GM12878 (cell line): ENCODE measurements around the gene AKAP17A. TPM values are rescaled to one million over a fixed set of nuclear protein-coding genes. Genes with fewer than 3 reads are reported as not detected.

Source experiments
- ATAC-seq: fragments of 200-7000 bp; cut with Tn5 transposase; 3 replicates; pipeline ENCODE4 v1.9.1; 2020; ENCODE audit warnings: mild to moderate bottlenecking, moderate library complexity
- BruUV-seq: library from RNA; stranded (reverse); fragments of 400-500 nt; replicated peaks from 2 replicates; lab custom pipeline; 2021; lab: Mats Ljungman, UMichigan
- CTCF ChIA-PET: fragments of 300-600 bp; sonication (Branson Sonifier 250); formaldehyde crosslinking; extraction: SDS; loops from one replicate; lab custom pipeline; 2021; ENCODE audit warnings: inconsistent platforms; lab: Yijun Ruan, JAX
- POLR2A ChIA-PET: fragments of 350-600 bp; formaldehyde crosslinking; extraction: SDS; loops from one replicate; lab custom pipeline; 2021; ENCODE audit warnings: inconsistent platforms; lab: Charles Lee
- RAD21 ChIA-PET: fragments of 300-600 bp; sonication (Branson Sonifier 250); formaldehyde crosslinking; loops from one replicate; lab custom pipeline; 2023; ENCODE audit warnings: antibody characterized with exemption; ENCODE audit not compliant: unreplicated experiment; lab: Charles Lee
- SMC1A ChIA-PET: fragments of 300-600 bp; sonication (Branson Sonifier 250); formaldehyde crosslinking; loops from one replicate; lab custom pipeline; 2023; ENCODE audit not compliant: unreplicated experiment, uncharacterized antibody; lab: Charles Lee
- DNase-seq: peaks from one replicate; pipeline ENCODE4 v3.0.0-alpha.2; 2011; ENCODE audit warnings: low read depth, low spot score
- FAIRE-seq: peaks from 3 replicates; lab custom pipeline; 2011; peaks lifted over from hg19 to GRCh38; lab: Jason Lieb, UNC
- H2AFZ ChIP-seq: 2 replicates; pipeline ENCODE4 v1.6.0; 2011; ENCODE audit warnings: low read depth, low read length, control low read depth; ENCODE audit not compliant: control insufficient read depth
- H3K27ac ChIP-seq: 2 replicates; pipeline ENCODE4 v1.5.1; 2011; ENCODE audit warnings: control low read depth; ENCODE audit not compliant: control insufficient read depth, insufficient read depth
- H3K27me3 ChIP-seq, 2 experiments: replicated peaks in 1 of 2; 2 replicates each; pipeline versions ENCODE4 v1.6.0 to v1.6.1; 2011; ENCODE audit warnings: low read length in 1 of 2; ENCODE audit not compliant: control insufficient read depth in 2 of 2, insufficient read depth in 2 of 2
- H3K36me3 ChIP-seq, 2 experiments: 2 replicates each; pipeline ENCODE4 v1.5.1; 2011; ENCODE audit warnings: low read length in 1 of 2; ENCODE audit not compliant: control insufficient read depth in 2 of 2, insufficient read depth in 2 of 2
- H3K4me1 ChIP-seq: 2 replicates; pipeline ENCODE4 v1.6.1; 2011; ENCODE audit warnings: mild to moderate bottlenecking, low read length, moderate library complexity, mixed read lengths; ENCODE audit not compliant: control insufficient read depth, insufficient read depth
- H3K4me2 ChIP-seq: 2 replicates; pipeline ENCODE4 v1.6.0; 2011; ENCODE audit warnings: control low read depth; ENCODE audit not compliant: control insufficient read depth, insufficient read depth
- H3K4me3 ChIP-seq: fragments of 200-600 bp; sonication (generic); 2 replicates; pipeline ENCODE4 v1.5.1; 2016
- H3K79me2 ChIP-seq: 2 replicates; pipeline ENCODE4 v1.6.0; 2011; ENCODE audit warnings: low read length; ENCODE audit not compliant: control insufficient read depth, insufficient read depth
- H3K9ac ChIP-seq: 2 replicates; pipeline ENCODE4 v1.8.0; 2011; ENCODE audit warnings: low read length, control low read depth, mixed read lengths; ENCODE audit not compliant: control insufficient read depth, insufficient read depth
- H3K9me3 ChIP-seq: replicated peaks from 3 replicates; pipeline ENCODE4 v1.5.1; 2011; ENCODE audit warnings: mild to moderate bottlenecking, low read length; ENCODE audit not compliant: control insufficient read depth, insufficient read depth
- H4K20me1 ChIP-seq: 2 replicates; pipeline ENCODE4 v1.6.0; 2011; ENCODE audit not compliant: control insufficient read depth, insufficient read depth
- IRF4 ChIP-seq: IDR thresholded peaks from 2 replicates; pipeline ENCODE4 v1.6.1; 2011; ENCODE audit warnings: low read depth, low read length
- MEF2A ChIP-seq: IDR thresholded peaks from 2 replicates; pipeline ENCODE4 v1.6.1; 2011; ENCODE audit warnings: low read depth, mild to moderate bottlenecking, low read length, moderate library complexity; ENCODE audit not compliant: insufficient read depth
- NRF1 ChIP-seq: conservative IDR thresholded peaks from 2 replicates; pipeline ENCODE4 v1.6.1; 2011; ENCODE audit warnings: mild to moderate bottlenecking, low read depth, low read length, improper control_type of control experiment
- POLR2A ChIP-seq: IDR thresholded peaks from 2 replicates; pipeline ENCODE4 v1.6.1; 2011; ENCODE audit warnings: low read depth, mild to moderate bottlenecking, low read length
- SRF ChIP-seq, 2 experiments: IDR thresholded peaks; 2 replicates each; pipeline ENCODE4 v1.6.1; 2011; ENCODE audit warnings: low read depth in 2 of 2, low read length in 2 of 2, mild to moderate bottlenecking in 1 of 2, moderate library complexity in 1 of 2
- TCF3 ChIP-seq: IDR thresholded peaks from 2 replicates; pipeline ENCODE4 v1.6.1; 2012; ENCODE audit warnings: low read depth, mild to moderate bottlenecking, low read length, borderline replicate concordance; ENCODE audit not compliant: insufficient read depth
- WGBS: methylation state at CpG from one replicate; pipeline ENCODE4 v1.1.6; 2016; ENCODE audit warnings: low lambda C conversion rate; ENCODE audit not compliant: insufficient replicate concordance, insufficient coverage; ENCODE audit errors: missing lambda C conversion rate; 5-methylcytosine and 5-hydroxymethylcytosine counted together
- in situ Hi-C: fragments of 300-500 bp; cut with MboI; formaldehyde crosslinking; loops from 9 replicates; pipeline ENCODE4 v1.14.3; 2018; ENCODE audit warnings: mixed read lengths
- intact Hi-C: fragments of 100-400 bp; cut with micrococcal nuclease; formaldehyde crosslinking; loops from one replicate; pipeline ENCODE4 v1.14.2; 2022; ENCODE audit not compliant: unreplicated experiment
- polyA plus RNA-seq, 11 experiments: library from polyadenylated mRNA; depleted of rRNA in 4 of 11; unstranded in 6 of 11; stranded (reverse) in 5 of 11; fragments of >200 nt; fragmentation: Nextera tagmentation in 4 of 11; fragmentation: Illumina TruSeq in 1 of 11; extraction: Ambion mirVana in 4 of 11; extraction: Trizol in 1 of 11; gene quantifications; 1 replicate in 1 of 11; 2 replicates in 10 of 11; pipeline versions ENCODE4 v1.2.1 to v1.2.3, GENCODE V29; 2011 to 2016; ENCODE audit warnings: inconsistent platforms in 2 of 11, missing spikeins in 2 of 11, low read depth in 1 of 11
- total RNA-seq, 4 experiments: library from RNA; depleted of rRNA in 3 of 4; stranded (reverse); fragments of >200 nt in 3 of 4; fragmentation: Illumina TruSeq in 1 of 4; extraction: Trizol in 1 of 4; gene quantifications; 2 replicates each; pipeline versions ENCODE4 v1.2.1 to v1.2.3, GENCODE V29; 2013 to 2021
- TF ChIP-seq, protein P1 (sequence below): fragments of 150-350 bp; IDR thresholded peaks from 2 replicates; pipeline ENCODE4 v1.6.1; 2016; ENCODE audit warnings: low read depth, low read length
- TF ChIP-seq, protein P2 (sequence below): IDR thresholded peaks from 2 replicates; pipeline ENCODE4 v1.6.1; 2012; ENCODE audit warnings: mild to moderate bottlenecking, low read depth, low read length

The AKAP17A gene
- total and polyA plus RNA-seq, 10 of the 15 experiments (the other 5 are each of a cell fraction or from before 2014, with no cell fraction given): 3.0 to 55.8 (median 25.5) TPM

GRCh38 chrX:1600406-1601050 lies 9.1 kb downstream of the AKAP17A start:
- TF ChIP-seq MEF2A (no peak), POLR2A (peak; percentile 43)
- SMC1A ChIA-PET: no interaction called here
- H3K4me1 ChIP-seq: peaks cover 2% of the 10 kb centered on the region; the same call in 1 of the 2 replicates
- POLR2A ChIA-PET: no interaction called here
- no peak overlapping the region for H3K9ac ChIP-seq
- H3K9me3 ChIP-seq: no peaks in the 10 kb centered on the region; the same call in 2 of the 3 replicates
- no peak overlapping the region for H3K4me3 ChIP-seq
- H4K20me1 ChIP-seq: no peaks in the 10 kb centered on the region; the same call in 1 of the 2 replicates
- intact Hi-C loops: no loop called here
- no TSS peak for BruUV-seq
- in situ Hi-C loops: no loop called here
- no peak for DNase-seq
- no peak overlapping the region for H3K4me2 ChIP-seq
- peaks cover 8% of the 10 kb centered on the region for H3K79me2 ChIP-seq
- H3K27ac ChIP-seq: no peak overlapping the region
- H3K27me3 ChIP-seq: no peaks in the 10 kb centered on the region
- RAD21 ChIA-PET: no interaction called here
- H2AFZ ChIP-seq: no peak overlapping the region
- CTCF ChIA-PET: no interaction called here
- FAIRE-seq: no peak
- WGBS: 98% methylated on average over 50 of the region's 52 CpGs
- H3K36me3 ChIP-seq: peaks cover 24 to 63% of the 10 kb centered on the region in 2 experiments
- no peak for ATAC-seq

DNA sequence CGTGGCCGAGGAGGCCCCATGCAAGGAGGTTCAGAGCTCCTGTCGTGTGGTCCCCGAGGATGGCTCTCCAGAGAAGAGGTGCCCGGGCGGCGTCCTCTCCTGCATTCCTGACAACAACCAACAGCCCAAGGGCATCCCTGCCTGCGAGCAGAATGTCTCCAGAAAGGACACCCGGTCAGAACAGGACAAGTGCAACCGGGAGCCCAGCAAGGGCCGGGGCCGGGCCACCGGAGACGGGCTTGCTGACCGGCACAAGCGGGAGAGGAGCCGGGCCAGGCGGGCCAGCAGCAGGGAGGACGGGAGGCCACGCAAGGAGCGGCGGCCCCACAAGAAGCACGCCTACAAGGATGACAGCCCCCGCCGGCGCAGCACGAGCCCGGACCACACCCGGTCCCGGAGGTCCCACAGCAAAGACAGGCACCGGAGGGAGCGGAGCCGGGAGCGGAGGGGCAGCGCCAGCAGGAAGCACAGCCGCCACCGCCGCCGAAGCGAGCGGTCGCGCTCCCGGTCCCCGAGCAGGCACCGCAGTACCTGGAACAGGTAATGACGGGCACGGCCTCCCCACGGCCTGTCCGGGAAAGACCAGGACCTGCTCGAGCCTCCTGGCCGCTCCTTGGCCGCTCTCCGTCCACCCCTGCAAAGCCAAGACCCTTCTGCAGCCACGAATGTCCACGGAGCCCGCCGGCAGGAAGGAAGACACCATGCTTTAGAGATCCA lies 9.8 kb downstream of the AKAP17A start:
- H2AFZ ChIP-seq: no peak overlapping the region
- H3K4me2 ChIP-seq: no peak overlapping the region
- POLR2A ChIA-PET: no interaction called here
- no peaks in the 10 kb centered on the region for H3K27me3 ChIP-seq
- WGBS: 98% methylated on average over 51 of the region's 58 CpGs
- no peak overlapping the region for H3K9ac ChIP-seq
- no peaks in the 10 kb centered on the region; the same call in 2 of the 3 replicates for H3K9me3 ChIP-seq
- peaks cover 21 to 58% of the 10 kb centered on the region in 2 experiments for H3K36me3 ChIP-seq
- RAD21 ChIA-PET: no interaction called here
- DNase-seq (no peak), ATAC-seq (no peak), FAIRE-seq (no peak)
- intact Hi-C loops (no loop called here), in situ Hi-C loops (no loop called here)
- H3K4me3 ChIP-seq: no peak overlapping the region
- SMC1A ChIA-PET: no interaction called here
- no peaks in the 10 kb centered on the region; the same call in 1 of the 2 replicates for H4K20me1 ChIP-seq
- no peaks in the 10 kb centered on the region for H3K4me1 ChIP-seq
- CTCF ChIA-PET: no interaction called here
- BruUV-seq: no TSS peak
- H3K79me2 ChIP-seq: peaks cover 3% of the 10 kb centered on the region
- no peak overlapping the region for H3K27ac ChIP-seq
- TF ChIP-seq, protein P1, sequence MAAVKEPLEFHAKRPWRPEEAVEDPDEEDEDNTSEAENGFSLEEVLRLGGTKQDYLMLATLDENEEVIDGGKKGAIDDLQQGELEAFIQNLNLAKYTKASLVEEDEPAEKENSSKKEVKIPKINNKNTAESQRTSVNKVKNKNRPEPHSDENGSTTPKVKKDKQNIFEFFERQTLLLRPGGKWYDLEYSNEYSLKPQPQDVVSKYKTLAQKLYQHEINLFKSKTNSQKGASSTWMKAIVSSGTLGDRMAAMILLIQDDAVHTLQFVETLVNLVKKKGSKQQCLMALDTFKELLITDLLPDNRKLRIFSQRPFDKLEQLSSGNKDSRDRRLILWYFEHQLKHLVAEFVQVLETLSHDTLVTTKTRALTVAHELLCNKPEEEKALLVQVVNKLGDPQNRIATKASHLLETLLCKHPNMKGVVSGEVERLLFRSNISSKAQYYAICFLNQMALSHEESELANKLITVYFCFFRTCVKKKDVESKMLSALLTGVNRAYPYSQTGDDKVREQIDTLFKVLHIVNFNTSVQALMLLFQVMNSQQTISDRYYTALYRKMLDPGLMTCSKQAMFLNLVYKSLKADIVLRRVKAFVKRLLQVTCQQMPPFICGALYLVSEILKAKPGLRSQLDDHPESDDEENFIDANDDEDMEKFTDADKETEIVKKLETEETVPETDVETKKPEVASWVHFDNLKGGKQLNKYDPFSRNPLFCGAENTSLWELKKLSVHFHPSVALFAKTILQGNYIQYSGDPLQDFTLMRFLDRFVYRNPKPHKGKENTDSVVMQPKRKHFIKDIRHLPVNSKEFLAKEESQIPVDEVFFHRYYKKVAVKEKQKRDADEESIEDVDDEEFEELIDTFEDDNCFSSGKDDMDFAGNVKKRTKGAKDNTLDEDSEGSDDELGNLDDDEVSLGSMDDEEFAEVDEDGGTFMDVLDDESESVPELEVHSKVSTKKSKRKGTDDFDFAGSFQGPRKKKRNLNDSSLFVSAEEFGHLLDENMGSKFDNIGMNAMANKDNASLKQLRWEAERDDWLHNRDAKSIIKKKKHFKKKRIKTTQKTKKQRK: no peak
- TF ChIP-seq, protein P2, sequence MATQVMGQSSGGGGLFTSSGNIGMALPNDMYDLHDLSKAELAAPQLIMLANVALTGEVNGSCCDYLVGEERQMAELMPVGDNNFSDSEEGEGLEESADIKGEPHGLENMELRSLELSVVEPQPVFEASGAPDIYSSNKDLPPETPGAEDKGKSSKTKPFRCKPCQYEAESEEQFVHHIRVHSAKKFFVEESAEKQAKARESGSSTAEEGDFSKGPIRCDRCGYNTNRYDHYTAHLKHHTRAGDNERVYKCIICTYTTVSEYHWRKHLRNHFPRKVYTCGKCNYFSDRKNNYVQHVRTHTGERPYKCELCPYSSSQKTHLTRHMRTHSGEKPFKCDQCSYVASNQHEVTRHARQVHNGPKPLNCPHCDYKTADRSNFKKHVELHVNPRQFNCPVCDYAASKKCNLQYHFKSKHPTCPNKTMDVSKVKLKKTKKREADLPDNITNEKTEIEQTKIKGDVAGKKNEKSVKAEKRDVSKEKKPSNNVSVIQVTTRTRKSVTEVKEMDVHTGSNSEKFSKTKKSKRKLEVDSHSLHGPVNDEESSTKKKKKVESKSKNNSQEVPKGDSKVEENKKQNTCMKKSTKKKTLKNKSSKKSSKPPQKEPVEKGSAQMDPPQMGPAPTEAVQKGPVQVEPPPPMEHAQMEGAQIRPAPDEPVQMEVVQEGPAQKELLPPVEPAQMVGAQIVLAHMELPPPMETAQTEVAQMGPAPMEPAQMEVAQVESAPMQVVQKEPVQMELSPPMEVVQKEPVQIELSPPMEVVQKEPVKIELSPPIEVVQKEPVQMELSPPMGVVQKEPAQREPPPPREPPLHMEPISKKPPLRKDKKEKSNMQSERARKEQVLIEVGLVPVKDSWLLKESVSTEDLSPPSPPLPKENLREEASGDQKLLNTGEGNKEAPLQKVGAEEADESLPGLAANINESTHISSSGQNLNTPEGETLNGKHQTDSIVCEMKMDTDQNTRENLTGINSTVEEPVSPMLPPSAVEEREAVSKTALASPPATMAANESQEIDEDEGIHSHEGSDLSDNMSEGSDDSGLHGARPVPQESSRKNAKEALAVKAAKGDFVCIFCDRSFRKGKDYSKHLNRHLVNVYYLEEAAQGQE: no peak
- TF ChIP-seq POLR2A (peak; percentile 12; the same call in 1 of the 2 replicates), NRF1 (no peak), SRF (IDR thresholded peaks at IDR 0.05; ENCODE audit: low read depth in 2 of 2, low read length in 2 of 2) (no peak), TCF3 (no peak), IRF4 (no peak)
